ENCODE measurements around the gene ATXN1. TPM values are rescaled to one million over a fixed set of nuclear protein-coding genes. Genes with fewer than 3 reads are reported as not detected.

ATXN1 gene
- total and polyA plus RNA-seq, 2 donors from 2014 or later: 4.2 to 58.2 TPM

DNA sequence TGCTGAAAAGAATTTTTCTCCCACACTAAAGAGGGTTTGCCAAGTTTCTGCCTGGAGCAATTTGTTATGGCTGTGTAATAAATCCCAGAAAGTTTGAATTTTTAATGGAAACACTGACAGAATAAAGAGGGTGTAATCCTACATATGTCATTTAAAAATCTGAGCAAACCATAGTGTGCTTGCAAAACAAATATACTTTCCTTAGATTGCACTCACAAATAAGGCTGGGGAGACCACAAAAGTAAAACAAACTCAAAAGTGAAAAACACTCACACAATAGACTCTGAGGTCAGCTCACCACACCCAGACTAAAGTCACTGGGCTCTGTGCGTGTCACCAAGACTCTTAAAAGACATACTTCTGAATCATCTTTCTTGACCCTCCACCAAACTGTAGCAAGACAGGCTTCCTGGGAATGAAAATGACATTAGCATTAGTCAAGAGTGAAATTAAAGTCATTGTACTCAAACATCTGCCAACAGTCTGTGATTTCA lies 4.8 kb upstream of the ATXN1 start:
- no peak for DNase-seq
- FAIRE-seq: no peak
- H3K36me3 ChIP-seq (ENCODE audit: control insufficient read depth in 2 of 3, insufficient read depth in 3 of 3, low read length in 3 of 3): no peaks in the 10 kb centered on the region
- no peak overlapping the region for H3K27ac ChIP-seq (ENCODE audit: low read depth in 2 of 2, low read length in 2 of 2)
- no peak overlapping the region for H3K4me3 ChIP-seq (ENCODE audit: low read length in 3 of 3)
- H3K9me3 ChIP-seq (ENCODE audit: control insufficient read depth in 2 of 3, insufficient read depth in 1 of 3, low read length in 3 of 3): no peaks in the 10 kb centered on the region
- H3K9ac ChIP-seq (ENCODE audit: low read length in 3 of 3): no peak overlapping the region
- TF ChIP-seq, protein P1, sequence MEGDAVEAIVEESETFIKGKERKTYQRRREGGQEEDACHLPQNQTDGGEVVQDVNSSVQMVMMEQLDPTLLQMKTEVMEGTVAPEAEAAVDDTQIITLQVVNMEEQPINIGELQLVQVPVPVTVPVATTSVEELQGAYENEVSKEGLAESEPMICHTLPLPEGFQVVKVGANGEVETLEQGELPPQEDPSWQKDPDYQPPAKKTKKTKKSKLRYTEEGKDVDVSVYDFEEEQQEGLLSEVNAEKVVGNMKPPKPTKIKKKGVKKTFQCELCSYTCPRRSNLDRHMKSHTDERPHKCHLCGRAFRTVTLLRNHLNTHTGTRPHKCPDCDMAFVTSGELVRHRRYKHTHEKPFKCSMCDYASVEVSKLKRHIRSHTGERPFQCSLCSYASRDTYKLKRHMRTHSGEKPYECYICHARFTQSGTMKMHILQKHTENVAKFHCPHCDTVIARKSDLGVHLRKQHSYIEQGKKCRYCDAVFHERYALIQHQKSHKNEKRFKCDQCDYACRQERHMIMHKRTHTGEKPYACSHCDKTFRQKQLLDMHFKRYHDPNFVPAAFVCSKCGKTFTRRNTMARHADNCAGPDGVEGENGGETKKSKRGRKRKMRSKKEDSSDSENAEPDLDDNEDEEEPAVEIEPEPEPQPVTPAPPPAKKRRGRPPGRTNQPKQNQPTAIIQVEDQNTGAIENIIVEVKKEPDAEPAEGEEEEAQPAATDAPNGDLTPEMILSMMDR (IDR thresholded peaks at IDR 0.05; ENCODE audit: borderline replicate concordance, extremely low read depth, insufficient read depth): no peak
- H3K4me1 ChIP-seq (ENCODE audit: control insufficient read depth in 2 of 3, insufficient read depth in 2 of 3, low read depth in 1 of 3, low read length in 3 of 3): peaks cover 2 to 11% (median 3%) of the 10 kb centered on the region in 3 donors
- intact Hi-C loops (cut with DNase I): loop anchor here (10.0 kb wide), 2 partner anchors 251 to 431 kb away; no protein-coding TSS in a partner anchor
- no peaks in the 10 kb centered on the region for H3K27me3 ChIP-seq (ENCODE audit: control insufficient read depth, insufficient read depth, low read length)

- no peak for DNase-seq
Observed at GRCh38 chr6:16765235-16765634, 4.0 kb upstream of the ATXN1 start.

GRCh38 chr6:16764188-16764950 lies 3.1 kb upstream of the ATXN1 start:
- H3K9me3 ChIP-seq (ENCODE audit: control insufficient read depth in 2 of 3, insufficient read depth in 1 of 3, low read length in 3 of 3): no peaks in the 10 kb centered on the region
- no peak overlapping the region for H3K9ac ChIP-seq (ENCODE audit: low read length in 3 of 3)
- H3K4me3 ChIP-seq (ENCODE audit: low read length in 3 of 3): no peak overlapping the region
- H3K27ac ChIP-seq (ENCODE audit: low read depth in 2 of 2, low read length in 2 of 2): no peak overlapping the region
- peak in 1 of 5 donors; percentile 72 for DNase-seq
- no peaks in the 10 kb centered on the region for H3K27me3 ChIP-seq (ENCODE audit: control insufficient read depth, insufficient read depth, low read length)
- peaks cover 0 to 11% (median 0%) of the 10 kb centered on the region in 3 donors for H3K4me1 ChIP-seq (ENCODE audit: control insufficient read depth in 2 of 3, insufficient read depth in 2 of 3, low read depth in 1 of 3, low read length in 3 of 3)
- intact Hi-C loops (cut with DNase I): loop anchor here (10.0 kb wide), 2 partner anchors 250 to 430 kb away; no protein-coding TSS in a partner anchor
- FAIRE-seq: no peak
- TF ChIP-seq, protein P1 (IDR thresholded peaks at IDR 0.05; ENCODE audit: borderline replicate concordance, extremely low read depth, insufficient read depth): peak; percentile 36
- H3K36me3 ChIP-seq (ENCODE audit: control insufficient read depth in 2 of 3, insufficient read depth in 3 of 3, low read length in 3 of 3): no peaks in the 10 kb centered on the region

More at GRCh38 chr6:16765235-16765634, 4.0 kb upstream of the ATXN1 start:
- Histone ChIP-seq H3K27me3 (ENCODE audit: control insufficient read depth, insufficient read depth, low read length) (no peaks in the 10 kb centered on the region), H3K9ac (ENCODE audit: low read length in 3 of 3) (no peak overlapping the region), H3K27ac (ENCODE audit: low read depth in 2 of 2, low read length in 2 of 2) (no peak overlapping the region), H3K4me1 (ENCODE audit: control insufficient read depth in 2 of 3, insufficient read depth in 2 of 3, low read depth in 1 of 3, low read length in 3 of 3) (peaks cover 2 to 11% (median 3%) of the 10 kb centered on the region in 3 donors), H3K9me3 (ENCODE audit: control insufficient read depth in 2 of 3, insufficient read depth in 1 of 3, low read length in 3 of 3) (no peaks in the 10 kb centered on the region), H3K4me3 (ENCODE audit: low read length in 3 of 3) (no peak overlapping the region), H3K36me3 (ENCODE audit: control insufficient read depth in 2 of 3, insufficient read depth in 3 of 3, low read length in 3 of 3) (no peaks in the 10 kb centered on the region)
- intact Hi-C loops (cut with DNase I): loop anchor here (10.0 kb wide), 2 partner anchors 250 to 430 kb away; no protein-coding TSS in a partner anchor
- TF ChIP-seq, protein P1 (IDR thresholded peaks at IDR 0.05; ENCODE audit: borderline replicate concordance, extremely low read depth, insufficient read depth): no peak
- FAIRE-seq: no peak
